Measurements from ENCODE around the gene HTR5A.

Gene HTR5A

DNA sequence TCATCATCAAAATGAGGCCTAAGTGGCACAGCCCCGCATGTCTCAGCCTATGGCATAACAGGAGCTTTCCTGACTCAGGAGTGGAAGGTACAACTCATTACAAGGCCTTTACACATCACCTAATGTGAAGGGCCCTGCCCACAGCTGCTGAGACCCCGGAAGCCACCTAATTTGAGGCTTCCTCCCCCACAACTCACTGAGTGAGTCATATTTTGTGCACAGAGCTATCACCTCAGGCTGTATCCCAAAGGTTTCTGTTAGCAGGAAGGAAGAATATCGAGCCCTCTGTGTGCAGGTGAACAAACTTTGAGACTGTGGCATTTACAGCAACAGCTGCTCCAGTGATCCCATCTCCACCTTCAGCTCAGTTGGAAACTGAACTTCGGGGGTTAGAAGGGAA is 20.6 kb downstream of the HTR5A start:
- DNase-seq (ENCODE audit: low read depth in 2 of 2): no peak

DNA sequence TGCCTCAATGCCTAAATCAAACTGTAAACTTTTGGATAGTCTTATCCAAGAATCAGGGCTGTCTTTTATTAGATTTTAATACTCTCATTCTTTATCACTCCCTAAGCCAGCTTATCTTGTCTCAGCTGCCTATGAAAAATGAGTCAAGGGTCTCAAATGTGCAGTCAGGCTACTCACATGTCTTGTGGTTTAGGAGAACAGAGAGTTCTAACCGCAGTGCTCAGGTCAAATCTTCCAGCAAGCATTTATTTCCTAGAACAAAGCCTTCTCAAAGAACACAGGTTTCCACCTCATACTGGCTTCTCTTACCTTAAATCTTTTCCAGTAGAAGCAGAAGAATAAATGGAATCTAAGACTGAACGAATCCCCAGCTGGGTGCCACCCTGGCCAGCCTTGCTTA is 23.5 kb downstream of the HTR5A start:
- DNase-seq (ENCODE audit: low read depth in 2 of 2): no peak

DNA sequence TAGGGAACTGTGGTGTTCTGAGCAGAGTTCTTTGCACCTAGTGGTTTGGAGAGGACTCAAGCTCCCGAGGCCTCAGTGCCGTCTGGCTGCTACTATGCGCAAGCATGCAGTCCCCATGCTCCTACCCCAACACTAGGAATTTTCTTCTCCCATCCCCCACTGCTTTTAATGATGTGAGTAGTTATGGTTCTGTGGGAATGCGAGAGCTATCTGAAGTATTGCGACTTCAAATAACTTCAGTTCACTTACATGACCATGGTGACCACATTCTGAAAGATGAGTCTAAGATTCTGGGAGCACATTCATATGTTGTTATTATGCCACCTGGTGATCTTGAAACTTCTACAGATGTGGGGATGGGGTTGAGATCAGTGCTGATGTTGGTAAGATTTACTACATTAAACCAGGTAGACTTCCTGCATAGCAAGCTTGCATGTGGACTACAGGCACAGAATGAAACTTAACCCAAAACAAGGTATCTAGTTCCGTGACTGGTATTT is 24.6 kb downstream of the HTR5A start:
- no peak for DNase-seq (ENCODE audit: low read depth in 2 of 2)

DNA sequence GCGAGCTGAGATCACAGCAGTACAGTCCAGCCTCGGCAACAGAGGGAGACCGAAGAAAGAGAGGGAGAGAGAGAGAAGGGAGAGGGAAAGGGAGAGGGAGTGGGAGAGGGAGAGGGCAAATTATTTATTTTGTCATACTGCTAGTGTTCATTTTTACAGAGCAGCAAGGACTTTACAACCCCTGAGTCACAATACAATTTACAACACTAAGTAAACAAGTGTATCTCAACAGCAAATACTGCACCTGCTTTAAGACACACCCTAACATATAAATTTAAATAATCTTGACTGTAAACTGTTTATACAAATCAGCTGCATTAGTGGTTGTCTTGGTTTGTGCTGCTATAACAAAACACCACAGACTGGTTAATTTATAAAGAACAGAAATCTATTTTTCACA is 27.2 kb downstream of the HTR5A start:
- DNase-seq (ENCODE audit: low read depth in 2 of 2): no peak

DNA sequence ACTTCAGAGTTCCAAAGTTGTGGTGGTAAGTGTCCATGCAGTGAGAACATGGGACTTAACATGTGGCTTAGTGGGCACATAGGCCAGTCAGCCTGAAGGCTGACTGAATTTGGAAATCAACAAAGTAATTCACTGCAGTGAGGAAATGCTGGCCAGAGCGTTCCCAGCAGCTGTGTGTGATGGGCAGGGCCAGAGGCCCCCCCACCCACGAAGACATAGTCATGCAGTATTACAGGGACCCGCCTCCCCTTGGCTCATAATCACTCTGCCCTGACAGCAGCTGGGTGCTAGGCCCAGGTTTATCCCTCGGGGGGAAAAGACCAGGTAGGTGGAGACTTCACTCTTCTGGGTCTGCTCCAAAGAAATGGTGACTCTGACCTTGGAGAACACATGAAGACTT is 33.7 kb downstream of the HTR5A start:
- DNase-seq (ENCODE audit: low read depth in 2 of 2): no peak

DNA sequence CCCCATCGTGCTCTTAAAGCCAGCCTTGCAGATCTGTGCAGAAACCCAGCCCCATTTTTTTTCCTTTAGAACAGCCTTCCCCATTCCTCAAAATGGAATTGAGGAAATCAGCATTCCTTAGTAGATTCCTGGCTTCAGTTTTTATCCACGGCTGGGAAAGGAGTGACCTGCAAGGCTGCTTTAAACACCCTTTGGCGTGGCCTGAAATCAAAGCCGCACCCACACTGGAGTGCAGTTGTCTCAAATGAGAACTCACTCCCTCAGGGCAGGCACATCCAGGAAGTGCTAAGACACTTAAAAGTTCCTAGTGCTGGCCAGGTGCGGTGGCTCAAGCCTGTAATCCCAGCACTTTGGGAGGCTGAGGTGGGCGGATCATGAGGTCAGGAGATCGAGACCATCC is 34.8 kb downstream of the HTR5A start:
- no peak for DNase-seq (ENCODE audit: low read depth in 2 of 2)

DNA sequence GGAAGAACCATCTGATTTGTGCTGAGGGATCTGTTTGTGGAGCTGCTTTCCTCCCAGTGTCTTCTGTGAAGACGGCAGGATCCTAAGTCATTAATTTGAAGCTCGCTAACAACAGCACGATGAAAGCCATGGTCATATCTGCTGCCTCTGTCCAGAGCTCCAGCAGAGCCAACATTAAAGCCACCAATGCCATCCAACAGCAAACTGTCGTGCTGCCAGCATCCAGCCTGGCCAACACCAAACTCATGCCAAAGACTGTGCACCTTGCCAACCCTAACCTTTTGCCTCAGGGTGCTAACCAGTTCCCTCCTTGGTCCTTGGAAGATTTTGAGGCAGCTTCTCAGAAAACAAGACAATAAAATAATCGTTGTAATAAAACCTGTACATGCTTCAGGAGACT is 36.2 kb downstream of the HTR5A start:
- DNase-seq (ENCODE audit: low read depth in 2 of 2): no peak

DNA sequence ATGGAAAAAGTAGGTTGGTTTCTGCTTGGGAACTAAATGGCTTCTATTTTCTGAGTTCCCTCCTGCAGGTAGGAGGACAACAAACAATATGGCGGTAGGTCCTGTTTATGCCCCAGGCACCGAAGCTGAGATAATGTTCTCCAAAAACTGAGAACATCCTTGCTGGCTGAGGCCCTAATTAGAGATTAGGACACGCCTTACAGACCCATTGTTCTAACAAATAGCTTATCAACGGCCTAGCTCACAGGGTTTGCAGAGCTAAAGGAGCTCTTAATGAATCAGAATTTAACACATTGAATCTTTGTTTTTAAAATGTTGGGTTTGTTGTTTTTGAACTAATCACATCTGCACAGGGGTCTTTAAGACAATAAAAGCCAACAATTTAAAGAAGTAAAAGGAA is 37.0 kb downstream of the HTR5A start:
- no peak for DNase-seq (ENCODE audit: low read depth in 2 of 2)

DNA sequence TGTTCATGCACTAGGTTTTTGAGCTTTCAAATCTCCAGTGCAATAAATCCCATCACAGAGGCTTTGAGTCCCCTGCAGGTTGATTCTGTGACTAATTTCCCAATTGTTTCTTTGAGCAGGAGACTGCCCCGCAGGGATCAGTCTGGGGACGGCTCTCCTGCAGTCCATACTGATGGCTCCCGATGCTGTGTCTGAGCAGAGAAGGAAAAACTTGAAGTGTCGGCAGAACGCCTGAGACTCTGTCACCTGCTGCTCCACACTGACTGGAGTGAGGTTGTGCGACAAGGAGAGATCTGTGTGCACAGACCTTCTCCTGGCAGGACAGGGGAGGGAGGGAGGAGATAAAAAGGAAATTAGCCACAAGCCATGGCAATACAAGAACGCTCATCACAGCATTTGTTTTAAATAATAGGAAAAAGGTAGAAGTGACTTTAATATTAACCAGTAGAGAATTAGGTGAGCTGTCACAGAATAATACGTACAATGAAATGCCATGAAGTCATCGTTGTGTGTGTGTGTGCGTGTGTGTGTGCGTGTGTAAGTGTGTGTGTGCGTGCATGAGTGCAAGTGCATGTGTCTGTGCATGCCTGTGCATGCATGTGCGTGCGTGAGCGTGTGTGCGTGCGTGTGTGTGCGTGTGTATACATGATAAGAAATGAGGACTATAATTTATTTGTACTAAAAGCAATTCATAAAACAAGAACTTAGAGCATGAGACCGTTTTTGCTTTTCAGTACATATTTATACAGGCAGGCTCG is 38.2 kb downstream of the HTR5A start:
- no peak for DNase-seq (ENCODE audit: low read depth in 2 of 2)

DNA sequence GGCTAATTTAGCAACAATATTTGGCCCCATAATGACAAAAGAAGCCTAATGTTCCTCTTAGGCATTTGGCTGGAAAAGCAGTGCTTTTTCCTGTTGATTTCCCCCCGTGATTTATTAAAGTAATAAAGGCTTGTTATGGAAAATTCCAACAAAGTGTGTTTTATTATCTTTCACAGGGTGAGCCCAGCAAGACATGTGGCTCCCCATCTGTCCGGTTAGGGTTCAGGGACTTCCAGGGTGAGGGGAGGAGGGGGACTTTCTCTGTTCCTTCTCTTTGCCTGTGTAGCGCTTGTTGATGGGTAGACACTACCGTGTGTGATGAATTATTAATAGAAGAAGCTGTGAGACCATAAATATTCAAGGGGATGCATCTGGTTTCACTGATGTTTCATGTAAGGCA is 39.0 kb downstream of the HTR5A start:
- DNase-seq (ENCODE audit: low read depth in 2 of 2): no peak

DNA sequence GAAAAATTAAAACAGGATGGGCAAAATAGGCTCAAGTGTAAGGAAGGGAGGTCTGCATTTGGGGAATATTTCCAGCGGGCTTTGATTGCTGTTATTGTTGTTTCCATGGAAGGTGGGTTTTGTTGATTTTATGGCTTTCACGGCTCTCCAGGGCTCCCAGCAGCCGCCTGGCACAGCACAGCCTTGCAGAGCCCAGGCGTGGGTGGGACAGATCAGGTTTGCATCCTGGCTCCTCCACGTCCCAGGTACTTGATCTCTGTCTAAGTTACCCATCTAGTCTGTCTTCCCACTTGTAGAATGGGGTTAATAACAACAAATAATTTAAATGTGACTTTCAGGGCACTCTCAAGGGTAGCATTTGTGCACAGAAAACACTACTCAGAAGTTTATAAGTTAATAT is 45.2 kb downstream of the HTR5A start:
- no peak for DNase-seq (ENCODE audit: low read depth in 2 of 2)

DNA sequence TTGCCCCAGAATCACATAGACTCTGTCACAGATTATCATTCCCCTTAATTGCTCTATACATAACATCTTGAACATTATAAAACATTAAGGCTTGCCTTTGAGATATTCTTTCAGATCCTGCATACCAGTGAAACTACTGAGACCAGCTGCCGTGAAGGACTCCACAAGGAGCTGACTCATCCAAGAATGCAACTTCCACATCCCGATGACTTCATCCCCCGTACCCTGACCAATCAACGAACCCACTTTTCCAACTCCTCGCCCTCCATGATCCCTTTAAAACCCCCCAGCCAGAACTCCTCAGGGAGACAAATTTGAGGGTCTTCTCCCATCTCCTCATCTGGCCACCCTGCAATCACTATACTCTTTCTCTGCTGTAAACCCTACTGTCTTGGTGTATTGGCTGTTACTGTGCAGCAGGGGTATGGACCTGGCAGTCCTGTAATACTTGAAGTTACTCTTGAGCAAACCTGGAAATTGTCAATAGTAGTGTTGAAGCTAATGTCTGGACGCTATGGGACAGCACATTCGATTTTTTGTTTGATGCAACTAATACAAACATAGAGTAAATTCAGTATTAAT is 49.8 kb downstream of the HTR5A start:
- DNase-seq (ENCODE audit: low read depth in 2 of 2): no peak

DNA sequence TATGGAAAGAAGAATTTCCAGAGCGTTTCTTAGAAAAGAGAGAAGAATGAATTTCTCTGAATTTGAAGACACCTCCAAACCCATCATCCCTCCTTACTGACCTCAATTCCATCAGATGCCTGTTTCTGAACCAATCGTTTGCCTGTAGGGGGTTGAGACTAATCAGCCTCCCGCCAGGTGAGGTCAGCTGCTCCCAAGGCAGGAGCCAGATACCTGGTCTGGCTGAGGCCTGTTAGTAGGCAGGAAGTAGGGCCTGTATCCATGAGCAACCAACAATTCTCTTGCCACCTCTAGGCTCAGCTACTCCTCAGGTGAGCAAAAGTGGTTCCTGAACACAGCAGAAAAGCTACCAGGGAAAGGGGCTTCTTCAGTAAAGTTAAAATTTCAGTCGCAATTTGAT is 50.3 kb downstream of the HTR5A start:
- no peak for DNase-seq (ENCODE audit: low read depth in 2 of 2)

DNA sequence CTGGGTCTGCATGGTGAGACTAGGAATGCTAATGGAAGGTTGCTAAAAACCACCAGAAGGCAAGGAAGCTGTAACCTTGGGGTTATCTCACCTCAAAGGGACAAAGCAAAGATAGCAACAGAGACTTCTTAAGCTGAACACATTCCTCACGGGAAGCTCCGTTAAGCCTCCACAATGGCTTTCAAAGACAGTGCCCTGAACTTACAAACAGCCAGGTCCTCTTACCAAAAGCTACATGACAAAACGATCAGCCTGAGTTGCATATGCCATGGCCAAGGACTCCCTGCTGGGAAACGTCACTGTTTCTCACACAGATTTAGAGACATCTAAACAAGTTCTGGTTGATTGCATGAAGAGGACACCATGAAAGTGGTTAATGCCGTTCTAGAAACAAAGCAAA is 52.7 kb downstream of the HTR5A start:
- no peak for DNase-seq (ENCODE audit: low read depth in 2 of 2)

DNA sequence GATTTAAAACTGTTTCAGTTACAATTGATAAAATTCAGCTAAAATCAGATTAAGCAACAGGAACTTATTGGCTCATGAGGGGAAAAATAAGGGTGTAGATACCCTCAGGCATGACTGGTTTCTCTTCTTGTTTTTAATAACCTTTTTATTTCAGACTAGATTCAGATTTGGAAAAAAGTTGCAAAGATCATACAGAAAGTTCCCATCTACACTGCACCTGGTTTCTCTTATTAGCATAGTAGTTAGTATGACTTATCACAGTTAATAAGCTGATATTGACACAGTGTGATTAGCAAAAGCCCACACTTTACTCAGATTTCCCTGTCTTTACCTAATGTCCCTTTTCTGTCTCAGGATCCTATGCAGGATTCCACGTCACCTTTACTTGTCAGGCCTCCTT is 53.3 kb downstream of the HTR5A start:
- DNase-seq (ENCODE audit: low read depth in 2 of 2): no peak

DNA sequence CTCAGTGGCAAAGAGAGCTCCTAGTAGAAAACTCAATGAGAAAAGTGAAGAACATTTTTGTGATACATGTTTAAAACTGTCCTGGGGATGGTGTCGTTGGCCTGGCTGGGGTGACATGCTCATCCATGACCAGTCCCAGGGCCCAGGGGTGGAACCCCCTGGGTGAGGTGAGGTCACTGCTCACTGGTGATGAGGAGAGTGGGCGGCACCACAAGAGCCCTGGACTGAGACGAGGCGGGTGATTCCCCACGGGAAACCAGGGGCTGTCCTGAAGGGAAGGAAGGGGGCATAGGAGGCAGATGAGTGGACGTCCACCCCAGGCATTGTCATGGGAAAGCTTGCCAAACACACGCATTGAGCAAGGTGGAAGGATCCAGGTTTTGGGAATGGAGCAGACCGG is 54.6 kb downstream of the HTR5A start:
- DNase-seq (ENCODE audit: low read depth in 2 of 2): no peak

DNA sequence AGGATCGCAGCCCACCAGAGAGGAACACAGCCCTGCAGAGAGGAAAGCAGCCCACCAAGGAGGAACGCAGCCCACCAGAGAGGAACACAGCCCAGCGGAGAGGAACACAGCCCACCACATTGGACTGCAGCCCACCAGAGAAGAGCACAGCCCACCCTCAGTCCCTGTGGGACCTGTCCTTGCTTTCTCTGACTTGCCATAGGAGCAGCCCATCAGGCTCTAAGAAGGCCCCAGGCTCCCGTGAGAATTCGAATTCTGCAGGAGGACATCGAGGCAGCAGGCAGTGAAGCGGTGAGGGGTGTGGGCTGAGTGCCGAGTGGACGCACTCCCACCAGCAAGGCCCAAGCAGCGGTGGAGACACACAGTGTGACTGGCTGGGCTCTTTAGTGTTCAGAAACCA is 59.1 kb downstream of the HTR5A start:
- DNase-seq (ENCODE audit: low read depth in 2 of 2): no peak

DNA sequence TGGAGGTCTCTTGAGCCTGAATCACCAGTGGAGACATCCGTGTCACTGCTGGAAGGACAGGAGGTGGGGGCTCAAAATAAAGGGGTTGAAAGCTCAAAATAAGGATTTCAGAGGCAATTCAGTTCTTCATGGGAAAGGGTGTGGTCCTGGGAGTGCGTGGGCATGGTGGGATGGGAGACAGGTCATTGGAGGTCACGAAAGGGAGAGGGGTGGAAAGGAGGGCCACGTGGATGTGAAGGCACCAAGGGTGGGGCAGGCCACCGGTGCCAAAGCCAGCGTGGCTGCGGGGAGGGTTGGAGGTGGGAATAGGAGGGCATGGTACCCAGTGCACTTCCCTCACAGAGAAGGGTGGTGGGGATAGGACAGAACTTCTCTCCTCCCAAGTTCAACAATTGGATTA is 59.7 kb downstream of the HTR5A start:
- no peak for DNase-seq (ENCODE audit: low read depth in 2 of 2)

DNA sequence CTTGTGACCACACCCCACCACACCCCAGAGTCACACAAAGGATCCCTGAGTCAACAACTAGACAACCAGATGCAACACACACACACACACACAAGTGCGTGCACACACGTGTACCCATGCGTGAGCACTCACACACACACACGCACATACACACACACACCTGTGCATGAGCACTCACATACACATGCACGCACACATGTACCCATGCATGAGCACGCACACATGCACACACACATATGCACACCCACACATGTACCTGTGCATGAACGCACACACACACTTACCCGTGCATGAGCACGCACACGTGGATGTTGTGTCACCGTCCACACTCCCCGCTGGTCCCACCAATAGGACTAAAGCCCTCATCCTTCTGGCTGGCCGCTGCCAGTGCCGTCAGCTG is 60.4 kb downstream of the HTR5A start:
- no peak for DNase-seq (ENCODE audit: low read depth in 2 of 2)

DNA sequence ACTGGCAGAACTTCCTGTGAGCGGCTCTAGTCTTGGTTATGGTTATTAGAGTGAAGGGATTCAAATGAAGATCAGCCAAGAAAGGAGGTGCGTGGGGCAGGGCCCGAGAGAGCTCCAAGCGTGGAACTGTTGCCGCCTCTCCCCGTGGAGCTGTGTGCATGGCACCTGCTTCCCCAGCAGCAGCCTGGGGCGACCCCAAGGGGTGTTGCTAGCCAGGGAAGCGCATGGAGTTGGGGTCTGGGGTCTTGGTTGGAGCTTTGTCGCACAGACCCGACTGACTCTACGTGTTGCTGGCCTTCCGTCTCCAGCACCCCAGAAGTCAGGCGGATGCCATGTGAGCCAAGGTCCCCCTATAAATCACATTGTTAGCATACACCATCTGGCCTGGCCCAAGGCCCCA is 61.0 kb downstream of the HTR5A start:
- DNase-seq (ENCODE audit: low read depth in 2 of 2): no peak

DNA sequence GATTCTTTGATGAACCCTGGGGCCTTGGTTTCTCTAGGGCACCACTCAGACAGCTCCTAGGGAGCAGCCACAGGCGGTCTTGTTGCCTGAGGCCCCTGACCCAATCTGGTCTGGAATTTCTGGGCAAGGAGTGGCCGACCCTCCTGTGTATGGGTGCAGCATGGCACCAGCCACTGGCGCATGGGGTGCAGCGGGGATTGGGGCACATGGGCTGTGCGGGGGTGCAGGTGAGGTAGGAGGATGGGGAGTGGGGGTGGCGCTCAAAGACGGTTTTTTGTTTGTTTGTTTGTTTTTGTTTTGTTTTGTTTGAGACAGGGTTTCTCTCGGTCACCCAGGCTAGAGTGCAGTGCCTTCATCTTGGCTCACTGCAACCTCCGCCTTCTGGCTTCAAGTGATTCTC is 62.3 kb downstream of the HTR5A start:
- no peak for DNase-seq (ENCODE audit: low read depth in 2 of 2)

DNA sequence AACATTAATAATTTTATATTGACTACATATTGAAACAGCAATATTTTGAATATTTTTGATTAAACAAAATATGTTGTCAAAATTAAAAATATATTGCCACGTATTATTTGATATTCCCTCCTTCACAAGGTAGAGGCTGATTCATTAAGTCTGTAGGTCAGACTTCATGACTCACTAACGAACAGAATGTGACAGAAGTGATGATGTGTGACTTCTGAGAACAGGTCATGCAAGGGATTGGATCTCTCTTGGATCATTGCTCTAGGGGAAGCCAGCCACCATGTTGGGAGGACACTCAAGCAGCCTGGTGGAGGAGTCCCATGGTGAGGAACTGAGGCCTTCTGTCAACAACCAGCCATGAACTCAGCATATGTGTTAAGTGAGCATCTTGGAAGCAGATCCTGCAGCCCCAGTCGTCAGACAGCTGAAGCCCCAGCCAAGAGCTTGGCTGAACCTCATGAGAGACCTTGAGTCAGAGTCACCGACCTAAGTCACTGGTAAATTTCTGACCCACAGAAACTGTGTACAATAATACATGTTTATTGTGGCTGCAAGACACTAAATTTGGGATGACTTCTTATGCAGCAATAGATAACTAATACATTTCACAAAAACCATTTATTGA is 66.6 kb downstream of the HTR5A start:
- DNase-seq (ENCODE audit: low read depth in 2 of 2): no peak
